Measurements from ENCODE around the gene OR51D1.

The OR51D1 gene

GRCh38 chr11:4636962-4637661 lies at the start of gene OR51D1:
TSS of gene OR51D1 (plus strand) at chr11:4637477. CDS start at chr11:4639791, 2,314 bp downstream.
- peak; percentile 59 to 67 for DNase-seq

DNA sequence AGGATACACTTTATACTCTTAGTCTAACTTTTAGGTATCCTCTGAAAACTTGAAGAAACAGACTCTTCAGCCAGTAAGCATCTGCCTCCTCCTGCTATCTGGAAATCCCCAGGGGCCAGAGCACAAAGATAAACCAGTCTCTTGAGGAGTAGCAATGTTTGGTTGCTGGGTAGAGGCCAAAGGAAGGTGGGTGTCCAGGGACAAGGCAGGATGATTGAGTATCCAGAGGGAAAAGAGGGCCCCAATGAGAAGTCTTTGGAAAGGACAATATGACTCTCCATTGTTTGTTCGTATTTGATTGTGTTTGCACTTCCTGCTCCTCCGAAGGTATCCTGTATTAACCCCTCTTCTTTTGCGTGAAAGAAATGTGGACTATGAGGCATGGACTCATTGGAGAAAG lies 48.3 kb upstream of the OR51D1 start:
- DNase-seq: no peak

- DNase-seq: no peak
These were observed 43.5 kb upstream of the OR51D1 start, which contains the start of gene OR52I1 for GRCh38 chr11:4593739-4594138. TSS of gene OR52I1 (plus strand) at chr11:4594039. CDS start at chr11:4594039, 0 bp downstream.

GRCh38 chr11:4605057-4605456 lies 32.2 kb upstream of the OR51D1 start:
- DNase-seq: no peak

- no peak for DNase-seq
These were observed 30.9 kb upstream of the OR51D1 start for GRCh38 chr11:4606231-4607015.

DNA sequence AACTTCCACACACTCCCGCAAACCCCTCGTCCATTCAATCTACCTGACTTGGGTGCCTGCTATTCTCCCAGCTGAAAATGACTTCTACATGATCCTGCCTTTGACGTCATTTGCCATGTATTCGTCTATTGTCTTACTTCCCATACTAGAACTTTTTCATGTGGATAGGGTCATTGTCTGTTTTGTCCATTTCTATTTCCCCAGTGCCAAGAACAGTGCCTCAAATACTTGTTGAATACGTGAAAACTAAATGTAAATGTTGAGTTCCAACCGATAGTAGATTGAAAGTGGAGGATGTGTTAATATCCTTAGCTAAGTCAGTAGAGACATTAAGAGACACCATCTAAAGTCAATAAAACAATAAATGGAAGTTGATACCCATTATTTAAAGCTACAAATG lies 30.2 kb upstream of the OR51D1 start:
- DNase-seq: no peak

DNA sequence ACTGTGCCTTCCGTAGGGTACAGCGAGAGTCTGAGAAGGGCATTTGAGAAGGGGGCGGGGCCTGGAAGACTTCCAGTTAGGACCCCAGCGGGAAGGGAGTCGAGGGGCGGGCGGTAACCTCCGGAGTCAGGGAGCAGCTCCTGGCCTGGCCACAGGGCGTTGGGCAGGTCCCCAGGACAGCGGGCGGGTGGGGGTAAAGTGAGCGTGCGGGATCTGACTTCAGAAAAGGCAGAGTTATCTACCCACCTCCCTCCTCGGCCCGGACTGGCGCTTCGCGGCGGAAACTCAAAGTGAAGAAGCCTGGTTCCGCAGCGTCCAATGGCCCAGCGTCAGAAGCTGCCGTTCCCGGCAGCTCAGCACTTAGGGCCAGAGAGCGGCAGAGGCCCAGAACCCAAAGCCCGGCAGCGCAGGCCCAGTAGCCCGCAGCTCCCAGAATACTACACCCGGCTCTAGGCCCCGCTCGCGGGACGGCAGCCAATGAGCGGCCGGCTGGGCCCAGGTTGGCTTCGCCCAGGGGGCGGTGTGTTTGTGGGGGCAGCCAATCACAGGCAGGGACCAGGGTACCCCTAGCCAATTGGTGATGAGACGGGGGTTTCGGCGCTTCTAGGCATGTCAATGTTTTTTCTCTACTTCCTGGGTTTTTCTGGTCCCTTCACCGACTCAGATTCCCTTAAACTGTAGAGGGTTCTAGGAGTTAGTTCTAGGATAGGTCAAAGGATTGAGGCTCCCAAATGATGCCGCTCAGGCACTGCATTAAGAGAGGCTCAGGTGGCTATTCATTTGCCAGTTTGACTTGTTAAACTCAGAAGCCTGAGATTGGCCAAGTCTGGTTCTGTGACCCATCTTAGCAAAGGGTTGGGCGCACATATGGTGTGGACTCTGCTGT lies 29.3 kb upstream of the OR51D1 start, which contains the start of gene TRIM68:
Gene TRIM68, minus strand, starts transcription at position 451 of the 886 bp plus-strand sequence. CDS start 2,727 bp downstream, outside the sequence.
- peak; percentile 94 for DNase-seq

DNA sequence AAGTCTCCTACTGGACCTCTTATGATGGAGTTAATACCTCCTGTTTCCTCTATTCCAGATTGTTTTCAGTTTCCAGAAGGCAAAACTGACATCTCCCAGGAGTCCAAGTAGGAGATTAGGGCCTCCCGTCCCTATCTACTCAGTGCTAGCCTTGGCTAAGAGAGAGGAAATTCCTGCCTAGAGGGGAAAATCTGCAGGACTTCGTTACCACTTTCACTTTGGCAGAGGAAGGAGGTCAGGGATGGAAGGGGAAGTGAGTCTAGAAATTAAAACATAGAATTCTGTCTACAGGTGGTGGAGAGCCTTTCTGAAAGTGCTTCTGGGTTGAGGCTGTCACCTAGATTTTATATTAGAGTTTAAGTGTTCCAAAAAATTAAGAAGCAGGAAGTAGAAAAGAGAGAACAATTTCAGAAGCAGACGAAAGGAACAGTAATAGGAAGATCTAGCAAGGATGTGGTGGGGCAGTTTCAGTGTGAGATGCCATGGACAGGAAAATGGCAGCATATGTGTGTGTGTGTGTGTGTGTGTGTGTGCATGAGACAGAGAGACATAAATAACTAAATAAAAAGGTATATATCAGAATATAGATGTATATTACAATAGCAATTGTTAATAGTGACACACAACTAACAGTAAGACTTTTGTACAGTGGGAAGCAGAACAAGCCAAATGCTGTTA lies 26.9 kb upstream of the OR51D1 start:
- peak; percentile 21 to 24 for DNase-seq

DNA sequence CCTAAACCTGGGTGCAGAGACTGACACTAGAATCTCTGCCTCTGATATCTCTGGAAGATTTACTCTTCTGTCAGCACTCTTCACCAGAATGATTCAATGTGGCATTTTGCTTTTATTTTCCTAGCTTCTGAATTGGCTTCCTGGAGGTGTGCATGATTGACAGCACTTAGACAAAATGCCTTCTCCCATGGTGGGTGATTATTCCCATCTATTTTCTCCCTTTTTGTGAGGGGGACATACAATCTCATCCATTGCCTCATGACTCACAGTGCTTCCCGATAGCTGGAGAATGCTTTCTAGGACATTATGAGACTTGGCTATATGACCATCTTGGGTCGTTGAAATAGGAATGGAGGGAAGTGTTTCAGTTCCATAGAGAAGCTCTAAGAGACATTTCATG lies 25.3 kb upstream of the OR51D1 start:
- no peak for DNase-seq

DNA sequence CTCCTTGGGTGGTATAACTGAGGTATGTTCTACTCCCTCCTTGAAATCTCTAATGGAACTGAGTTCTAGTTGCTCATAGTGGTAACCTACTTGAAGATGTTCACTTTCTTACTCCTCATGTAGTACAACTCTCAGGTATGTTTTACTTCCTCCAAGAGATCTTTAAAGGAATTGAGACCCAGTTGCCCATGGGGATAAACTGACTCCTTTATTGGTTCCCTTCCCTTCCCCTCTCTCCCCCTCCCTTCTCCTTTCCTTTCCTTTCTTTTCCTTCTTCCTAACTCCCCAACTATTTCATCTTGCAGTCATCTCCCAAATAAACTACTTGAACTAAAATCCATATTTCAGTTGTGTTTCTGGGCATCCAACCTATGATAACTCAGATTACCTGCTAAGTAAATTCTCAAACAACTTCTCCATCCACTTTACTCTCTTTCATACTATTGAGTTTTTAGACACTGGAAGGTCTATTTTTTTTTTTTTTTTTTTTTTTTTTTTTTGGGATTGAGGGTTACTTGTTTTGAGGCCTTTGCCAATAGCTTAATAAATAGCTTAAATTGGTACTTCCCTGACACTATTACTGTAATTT lies 21.3 kb upstream of the OR51D1 start:
- DNase-seq: no peak

GRCh38 chr11:4619514-4619913 lies 17.8 kb upstream of the OR51D1 start:
- no peak for DNase-seq

- peak; percentile 75 to 84 for DNase-seq
These were observed 10.8 kb upstream of the OR51D1 start for GRCh38 chr11:4626207-4627099.

- DNase-seq: no peak
These were observed 1.1 kb upstream of the OR51D1 start for GRCh38 chr11:4636136-4636535.

DNA sequence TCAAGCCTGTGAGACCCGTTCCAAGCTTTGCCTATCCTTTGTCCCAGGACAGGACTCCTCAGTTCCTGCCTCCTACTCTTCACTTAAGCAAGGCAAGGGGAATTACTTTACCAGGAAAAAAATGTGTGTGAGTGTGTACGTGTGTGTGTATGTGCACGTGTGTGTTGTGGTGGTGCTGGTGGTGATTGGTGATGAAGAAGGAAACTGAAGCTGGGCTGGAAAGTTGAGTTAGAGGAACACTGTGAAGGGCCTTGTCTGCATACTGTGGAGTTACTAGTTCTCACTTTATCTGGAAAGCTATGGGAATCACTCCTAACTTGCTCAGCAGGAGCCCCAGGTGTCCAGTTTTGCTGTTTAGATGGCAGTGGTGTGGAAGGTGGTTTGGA lies 378 bp downstream of the OR51D1 start:
- no peak for DNase-seq

- DNase-seq: no peak
These were observed 2.7 kb downstream of the OR51D1 start for GRCh38 chr11:4639931-4640330.

DNA sequence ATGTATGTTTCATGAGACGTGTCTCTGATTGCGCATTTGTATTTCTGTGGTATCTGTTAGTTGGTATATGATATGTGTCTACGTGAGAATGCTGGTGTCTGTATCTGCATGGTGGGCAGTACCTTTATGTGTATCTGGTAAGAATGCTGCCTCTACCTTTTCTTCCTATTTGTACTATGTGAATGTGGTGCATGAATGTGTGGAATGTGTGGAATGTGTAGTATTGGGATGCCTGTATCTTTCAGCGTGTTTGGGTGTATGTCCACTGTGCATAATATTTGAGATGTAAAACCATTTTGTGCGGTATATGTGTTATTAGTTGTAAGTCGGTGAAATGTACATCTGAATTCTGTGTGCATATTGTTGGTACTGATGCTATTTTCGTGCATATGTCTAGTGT lies 4.2 kb downstream of the OR51D1 start:
- DNase-seq: no peak

DNA sequence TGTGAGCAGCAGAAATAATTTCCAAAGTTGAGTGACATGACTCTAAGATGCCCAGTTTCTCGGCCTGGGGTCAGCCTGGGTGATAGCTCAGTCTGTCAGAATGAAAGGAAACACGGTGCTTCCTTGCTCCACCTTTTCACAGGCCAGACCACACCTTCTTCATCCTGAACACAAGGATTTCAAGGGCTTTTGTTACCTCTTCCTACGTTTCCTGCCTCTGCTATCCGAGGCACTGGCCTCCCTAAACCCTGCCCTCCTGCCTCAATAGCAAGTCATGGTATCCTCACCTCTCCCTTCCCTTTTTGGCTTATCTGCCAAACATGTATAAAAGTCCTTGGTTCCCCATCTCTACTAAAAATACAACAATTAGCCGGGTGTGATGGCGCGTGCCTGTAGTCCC lies 4.8 kb downstream of the OR51D1 start:
- DNase-seq: no peak

DNA sequence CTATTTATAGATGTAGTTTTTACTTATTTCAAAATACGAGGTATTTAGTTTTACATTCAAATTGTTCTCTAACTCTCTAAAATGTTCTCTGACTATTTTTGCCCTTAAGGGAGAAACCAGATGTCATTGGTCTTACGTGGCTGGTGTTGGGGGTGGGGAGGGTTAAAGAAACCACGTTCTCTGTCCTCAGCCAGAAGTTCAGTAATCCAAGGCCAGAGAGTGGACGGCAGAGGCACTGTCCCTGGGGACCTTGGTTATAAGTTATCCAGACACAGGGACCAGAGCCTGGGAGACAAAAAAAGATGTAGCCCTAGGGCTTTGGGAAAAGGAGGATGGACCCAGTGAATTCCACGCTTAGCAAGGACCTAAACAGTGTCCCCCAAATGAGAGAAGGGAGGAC lies 5.8 kb downstream of the OR51D1 start:
- DNase-seq: no peak

DNA sequence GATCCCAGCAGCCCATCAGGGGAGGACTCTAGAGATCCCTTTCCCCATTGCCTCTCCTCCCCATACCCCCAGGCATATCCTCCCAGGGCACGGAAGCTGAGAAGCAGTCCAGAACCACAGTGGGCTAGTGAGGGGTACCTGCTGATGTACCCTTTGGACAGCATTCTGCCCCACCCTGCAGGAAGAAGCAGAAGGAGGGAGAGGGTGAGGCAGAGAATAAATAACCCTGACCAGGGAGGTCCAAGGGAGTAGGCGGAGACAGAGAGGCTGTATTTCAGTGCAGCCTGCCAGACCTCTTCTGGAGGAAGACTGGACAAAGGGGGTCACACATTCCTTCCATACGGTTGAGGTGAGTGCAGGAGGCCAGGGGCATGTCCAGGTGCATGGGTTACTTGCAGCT lies 6.4 kb downstream of the OR51D1 start, which contains the start of gene OR51E1:
Gene OR51E1, plus strand, starts transcription at position 301 of the 400 bp plus-strand sequence. CDS start 8,545 bp downstream, outside the sequence.
- no peak for DNase-seq

- DNase-seq: no peak
These were observed 7.0 kb downstream of the OR51D1 start for GRCh38 chr11:4644233-4644632.

DNA sequence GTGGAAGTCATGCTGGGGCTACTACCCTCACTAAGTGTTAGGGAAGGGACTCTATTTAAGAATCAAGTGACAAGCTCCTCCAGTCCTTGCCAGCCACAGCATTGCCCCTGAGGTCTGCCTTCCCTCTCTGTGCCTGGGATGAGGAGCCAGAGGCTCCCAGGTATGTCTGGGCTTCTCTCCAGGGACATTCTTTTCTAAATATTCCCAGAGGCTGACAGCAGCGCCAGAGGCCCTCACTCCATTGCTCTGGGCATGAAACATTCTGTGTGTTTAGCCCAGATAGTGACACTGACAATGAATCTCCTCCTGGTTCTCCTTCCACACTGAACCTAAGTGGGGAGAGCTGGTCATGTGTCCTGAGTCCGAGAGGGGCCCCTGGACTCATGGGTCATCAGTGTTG lies 8.7 kb downstream of the OR51D1 start:
- no peak for DNase-seq
